ENCODE data around the gene WARS2.
A peak's percentile ranks its signal among the peaks of the same experiment; 100 is the strongest.
"Not testable (repeated sequence)": the region's sequence is repeated elsewhere in the genome, so short reads cannot be mapped to it uniquely, and the experiment has no call there.

Gene WARS2
- total RNA-seq = 19.3 to 24.1 reads per million in 2 donors

GRCh38 chr1:119140177-119141019, at the start of gene WARS2:
TSS of gene WARS2 (minus strand) at chr1:119140653. CDS start at chr1:119140644, 9 bp downstream.
- DNase-seq = peak; percentile 72 to 99 (median 89)

GRCh38 chr1:119188926-119189325, 48.5 kb upstream of the WARS2 start:
- DNase-seq = no peak

GRCh38 chr1:119187416-119187815, 47.0 kb upstream of the WARS2 start:
- no peak for DNase-seq

- DNase-seq = no peak
These were observed 46.0 kb upstream of the WARS2 start for GRCh38 chr1:119186471-119186870.

GRCh38 chr1:119184972-119185371, 44.5 kb upstream of the WARS2 start:
- no peak for DNase-seq

GRCh38 chr1:119181218-119181617, 40.8 kb upstream of the WARS2 start:
- no peak for DNase-seq

GRCh38 chr1:119179051-119179450, 38.6 kb upstream of the WARS2 start:
- no peak for DNase-seq

- DNase-seq = not testable (repeated sequence)
These were observed 32.5 kb upstream of the WARS2 start for GRCh38 chr1:119172927-119173326.

- DNase-seq = not testable (repeated sequence)
These were observed 31.0 kb upstream of the WARS2 start for GRCh38 chr1:119171381-119172010.

GRCh38 chr1:119163396-119163795, 22.9 kb upstream of the WARS2 start:
- DNase-seq = no peak

- no peak for DNase-seq
These were observed 20.4 kb upstream of the WARS2 start for GRCh38 chr1:119160866-119161265.

- no peak for DNase-seq
These were observed 20.0 kb upstream of the WARS2 start for GRCh38 chr1:119160409-119160808.

GRCh38 chr1:119159966-119160365, 19.5 kb upstream of the WARS2 start:
- DNase-seq = no peak

- no peak for DNase-seq
These were observed 18.7 kb upstream of the WARS2 start for GRCh38 chr1:119159111-119159510.

- not testable (repeated sequence) for DNase-seq
These were observed 16.3 kb upstream of the WARS2 start for GRCh38 chr1:119156761-119157160.

- not testable (repeated sequence) for DNase-seq
These were observed 14.6 kb upstream of the WARS2 start for GRCh38 chr1:119155069-119155468.

- no peak for DNase-seq
These were observed 9.7 kb upstream of the WARS2 start for GRCh38 chr1:119150150-119150549.

- DNase-seq = no peak
These were observed 7.2 kb upstream of the WARS2 start for GRCh38 chr1:119147661-119148090.

- DNase-seq = peak in 1 of 5 experiments; percentile 35
These were observed 6.0 kb upstream of the WARS2 start for GRCh38 chr1:119146466-119146865.

- DNase-seq = peak in 1 of 5 experiments; percentile 37
These were observed 4.4 kb upstream of the WARS2 start for GRCh38 chr1:119144813-119145212.

- DNase-seq = no peak
These were observed 3.3 kb upstream of the WARS2 start for GRCh38 chr1:119143706-119144105.

GRCh38 chr1:119141660-119142059, 1.2 kb upstream of the WARS2 start:
- no peak for DNase-seq

- peak in 3 of 5 experiments; percentile 11 to 68 (median 16) for DNase-seq
These were observed 569 bp upstream of the WARS2 start for GRCh38 chr1:119141020-119141424.

GRCh38 chr1:119139857-119140176, 636 bp downstream of the WARS2 start:
- no peak for DNase-seq
